A673 (cell line): ENCODE data around the gene MAP3K5. TPM values are rescaled to one million over a fixed set of nuclear protein-coding genes. Genes with fewer than 3 reads are reported as not detected.
A peak's percentile ranks its signal among the peaks of the same experiment; 100 is the strongest.

ENCODE experiments used
- BruUV-seq: library from RNA; stranded (reverse); fragments of 400-500 nt; replicated peaks from 2 replicates; lab custom pipeline; 2021; lab: Mats Ljungman, UMichigan
- CTCF ChIA-PET: fragments of 300-600 bp; sonication (Branson Sonifier 250); formaldehyde crosslinking; loops from one replicate; lab custom pipeline; 2022; ENCODE audit warnings: antibody characterized with exemption; lab: Charles Lee
- POLR2A ChIA-PET: fragments of 300-600 bp; sonication (Branson Sonifier 250); formaldehyde crosslinking; loops from one replicate; lab custom pipeline; 2022; ENCODE audit warnings: antibody characterized with exemption; ENCODE audit not compliant: low non-redundant PET; lab: Charles Lee
- DNase-seq: peaks from one replicate; pipeline ENCODE4 v3.0.0-alpha.2; 2015; ENCODE audit warnings: low spot score
- H3K27ac ChIP-seq: fragments of 200-600 bp; sonication (generic); 2 replicates; pipeline ENCODE4 v1.5.1; 2016; ENCODE audit warnings: mixed run types, low read depth, mild to moderate bottlenecking, mixed read lengths, antibody characterized with exemption, low read length; ENCODE audit not compliant: poor library complexity, severe bottlenecking
- H3K27me3 ChIP-seq: fragments of 200-600 bp; sonication (generic); replicated peaks from 2 replicates; pipeline ENCODE4 v1.6.1; 2017; ENCODE audit warnings: mixed run types, low read depth, mild to moderate bottlenecking, mixed read lengths, antibody characterized with exemption, low read length; ENCODE audit not compliant: insufficient read depth, poor library complexity
- H3K36me3 ChIP-seq: fragments of 200-600 bp; sonication (generic); 2 replicates; pipeline ENCODE4 v1.6.1; 2016; ENCODE audit warnings: mixed run types, mild to moderate bottlenecking, mixed read lengths, antibody characterized with exemption, low read length; ENCODE audit not compliant: insufficient read depth, poor library complexity, severe bottlenecking
- H3K4me1 ChIP-seq: fragments of 200-600 bp; sonication (generic); 2 replicates; pipeline ENCODE4 v1.6.1; 2017; ENCODE audit warnings: mixed run types, mild to moderate bottlenecking, mixed read lengths, antibody characterized with exemption, low read length; ENCODE audit not compliant: insufficient read depth, poor library complexity, severe bottlenecking
- H3K4me3 ChIP-seq: fragments of 200-600 bp; sonication (generic); 2 replicates; pipeline ENCODE4 v1.5.1; 2016; ENCODE audit warnings: low read depth, mixed run types, mild to moderate bottlenecking, mixed read lengths, low read length; ENCODE audit not compliant: poor library complexity, severe bottlenecking
- H3K9me3 ChIP-seq: fragments of 200-600 bp; sonication (generic); 2 replicates; pipeline ENCODE4 v1.6.1; 2016; ENCODE audit warnings: mixed run types, low read depth, mild to moderate bottlenecking, mixed read lengths, antibody characterized with exemption, low read length; ENCODE audit not compliant: poor library complexity, severe bottlenecking
- CTCF ChIP-seq: fragments of 300-800, 200-600 bp; sonication (generic); conservative IDR thresholded peaks from 2 replicates; pipeline ENCODE4 v1.5.1; 2017; ENCODE audit warnings: low read depth, mild to moderate bottlenecking, antibody characterized with exemption, low read length, moderate library complexity, mixed read lengths
- EZH2 ChIP-seq: fragments of 200-600 bp; sonication (generic); IDR thresholded peaks from 2 replicates; pipeline ENCODE4 v1.6.1; 2017; ENCODE audit warnings: borderline replicate concordance, low read depth, mild to moderate bottlenecking, mixed read lengths, antibody characterized with exemption, low read length; ENCODE audit not compliant: poor library complexity, severe bottlenecking
- intact Hi-C: fragments of 100-400 bp; cut with micrococcal nuclease; formaldehyde crosslinking; loops from one replicate; pipeline ENCODE4 v1.10.0; 2022; ENCODE audit not compliant: unreplicated experiment
- total RNA-seq: library from RNA; stranded (reverse); gene quantifications from 2 replicates; pipeline ENCODE4 v1.2.3, GENCODE V29; 2021

MAP3K5 gene
- total RNA-seq, 1 experiment from 2014 or later, result 5.4 TPM

DNA sequence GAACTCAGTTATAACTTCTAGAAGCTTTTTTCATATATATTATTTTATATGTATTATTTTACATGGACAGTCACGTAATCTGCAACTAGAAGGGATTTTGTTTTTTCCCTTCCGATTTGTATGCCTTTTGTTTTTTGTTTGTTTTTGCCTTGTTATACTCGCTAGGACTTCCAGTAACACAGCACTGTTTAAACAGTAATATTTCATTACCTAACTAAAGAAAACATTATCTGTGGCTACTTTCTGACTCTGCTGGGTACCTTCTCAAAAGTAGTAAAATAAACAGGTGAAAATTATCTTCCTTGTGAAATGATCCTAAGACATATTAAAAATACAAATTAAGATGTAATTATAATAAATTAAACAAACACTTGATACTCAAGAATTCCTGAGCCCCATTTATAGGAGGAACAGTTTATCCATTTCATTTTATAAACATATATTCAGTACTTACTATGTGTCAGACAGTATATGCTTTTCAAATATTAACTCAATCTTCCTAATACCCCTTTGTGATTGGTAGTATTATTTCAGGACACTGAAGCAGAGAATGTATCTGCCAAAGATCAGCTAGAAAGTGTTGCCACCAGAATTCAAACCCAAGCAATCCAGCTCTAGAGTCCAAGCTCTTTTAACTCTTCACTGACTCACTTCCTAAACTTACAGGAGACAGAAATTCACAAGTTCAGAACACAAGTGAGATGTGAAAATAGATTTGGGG, 65.3 kb downstream of the MAP3K5 start:
- H3K27me3 ChIP-seq, result no peaks in the 10 kb centered on the region
- BruUV-seq, result no TSS peak
- POLR2A ChIA-PET, result no interaction called here
- no peak overlapping the region for H3K4me3 ChIP-seq
- CTCF ChIA-PET, result no interaction called here
- intact Hi-C loops, result no loop called here
- no peaks in the 10 kb centered on the region for H3K4me1 ChIP-seq
- TF ChIP-seq EZH2 (no peak), CTCF (no peak)
- no peak for DNase-seq
- H3K27ac ChIP-seq, result no peak overlapping the region
- H3K9me3 ChIP-seq, result no peaks in the 10 kb centered on the region
- H3K36me3 ChIP-seq, result no peaks in the 10 kb centered on the region

DNA sequence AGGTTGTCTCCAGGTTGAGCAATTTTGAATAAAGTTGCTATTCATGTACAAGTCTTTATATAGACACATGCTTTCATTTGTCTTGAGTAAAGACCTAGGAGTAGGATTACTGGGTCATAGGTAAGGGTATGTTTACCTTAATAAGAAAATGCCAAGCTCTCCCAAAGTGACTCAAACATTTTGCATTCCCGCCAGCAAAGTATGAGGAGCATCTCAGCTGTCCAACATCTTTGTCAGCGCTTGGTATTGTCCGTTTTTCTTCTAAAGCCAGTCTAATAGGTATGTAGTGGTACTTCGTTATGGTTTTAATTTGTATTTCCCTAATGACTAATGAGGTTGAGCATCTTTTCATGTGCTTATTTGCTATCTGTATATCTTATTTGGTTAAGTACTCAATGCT, 67.2 kb downstream of the MAP3K5 start:
- Histone ChIP-seq H3K4me1 (no peaks in the 10 kb centered on the region), H3K27ac (no peak overlapping the region), H3K4me3 (no peak overlapping the region), H3K27me3 (no peaks in the 10 kb centered on the region), H3K36me3 (no peaks in the 10 kb centered on the region), H3K9me3 (peaks cover 4% of the 10 kb centered on the region)
- POLR2A ChIA-PET, result no interaction called here
- intact Hi-C loops, result no loop called here
- BruUV-seq, result no TSS peak
- TF ChIP-seq CTCF, result no peak
- TF ChIP-seq EZH2, result no peak
- CTCF ChIA-PET, result no interaction called here
- no peak for DNase-seq

DNA sequence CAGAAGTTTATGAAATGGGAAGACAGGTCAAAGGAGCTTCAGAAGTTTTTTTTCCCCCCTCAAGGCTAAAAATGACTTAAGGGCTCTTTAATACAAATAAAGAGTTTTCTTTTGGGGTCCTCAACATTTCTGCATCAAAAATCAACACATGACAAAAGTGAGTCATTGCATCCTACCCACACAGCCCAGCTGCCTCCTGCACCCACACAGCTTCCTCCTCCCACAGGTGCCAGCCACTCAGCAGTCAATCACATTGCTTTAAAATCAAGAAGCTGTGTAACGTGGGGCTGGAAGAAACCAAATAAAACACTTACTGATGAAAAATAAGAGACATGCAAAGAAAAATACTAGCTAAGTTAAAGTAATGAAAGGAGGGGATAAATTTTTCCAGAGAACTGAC, 68.5 kb downstream of the MAP3K5 start:
- POLR2A ChIA-PET, result interaction anchor here (0.6 kb wide), 1 partner anchor 658 kb away, joined by 3 read pairs; no protein-coding TSS in a partner anchor
- DNase-seq, result peak; percentile 44
- no peaks in the 10 kb centered on the region for H3K27me3 ChIP-seq
- peaks cover 4% of the 10 kb centered on the region for H3K9me3 ChIP-seq
- H3K4me3 ChIP-seq, result no peak overlapping the region
- no peaks in the 10 kb centered on the region for H3K36me3 ChIP-seq
- no peak overlapping the region for H3K27ac ChIP-seq
- intact Hi-C loops, result no loop called here
- no TSS peak for BruUV-seq
- no peaks in the 10 kb centered on the region for H3K4me1 ChIP-seq
- TF ChIP-seq CTCF (no peak), EZH2 (no peak)
- CTCF ChIA-PET, result no interaction called here
